ENCODE data around the gene SKAP1.

DNA sequence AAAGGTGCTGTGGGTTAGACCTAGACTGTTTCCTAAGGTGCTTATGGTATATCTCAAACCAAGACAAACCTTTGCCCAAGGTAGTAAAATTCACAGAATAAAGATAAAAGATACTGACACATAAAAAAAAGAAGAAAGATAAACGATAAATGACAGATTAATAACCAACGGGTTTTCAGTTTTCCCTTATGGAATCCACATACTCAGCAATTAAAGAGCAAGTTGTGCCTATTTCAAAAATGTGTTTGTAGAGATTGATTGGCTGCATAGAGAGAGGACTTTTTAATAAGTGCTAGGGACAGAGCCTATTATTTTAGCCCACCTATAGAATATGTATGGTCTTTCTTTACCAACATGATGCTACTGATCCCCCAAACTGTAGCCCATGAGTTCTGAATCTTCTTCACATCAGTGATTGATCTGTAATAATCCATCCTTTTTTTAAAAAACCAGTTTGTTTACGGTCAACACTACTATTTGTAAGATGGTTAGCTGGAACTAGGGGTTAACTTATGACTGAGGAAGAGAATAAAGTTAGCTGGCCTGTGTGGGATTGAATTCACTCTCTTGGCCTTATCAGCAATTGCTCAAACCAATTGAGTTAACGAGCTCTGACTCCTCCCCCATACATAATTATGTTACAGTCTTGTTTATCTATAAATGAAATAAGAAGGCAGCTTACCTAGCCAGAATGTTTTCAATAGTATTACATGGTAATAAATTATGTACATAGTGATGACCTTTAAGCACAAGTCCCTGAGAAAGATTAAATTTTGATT is 268.7 kb downstream of the SKAP1 start:
- TF ChIP-seq POLR2A (IDR thresholded peaks at IDR 0.05; ENCODE audit: low read depth, low read length) (no peak), POLR2AphosphoS5 (IDR thresholded peaks at IDR 0.05; ENCODE audit: low read depth, low read length) (no peak), TAF1 (IDR thresholded peaks at IDR 0.05; ENCODE audit: borderline replicate concordance, low read depth, low read length) (no peak)

Data from GM12892 (cell line).